ENCODE results near the gene CLIP2.
"Not testable (repeated sequence)": the region's sequence is repeated elsewhere in the genome, so short reads cannot be mapped to it uniquely, and the experiment has no call there.

CLIP2 gene

DNA sequence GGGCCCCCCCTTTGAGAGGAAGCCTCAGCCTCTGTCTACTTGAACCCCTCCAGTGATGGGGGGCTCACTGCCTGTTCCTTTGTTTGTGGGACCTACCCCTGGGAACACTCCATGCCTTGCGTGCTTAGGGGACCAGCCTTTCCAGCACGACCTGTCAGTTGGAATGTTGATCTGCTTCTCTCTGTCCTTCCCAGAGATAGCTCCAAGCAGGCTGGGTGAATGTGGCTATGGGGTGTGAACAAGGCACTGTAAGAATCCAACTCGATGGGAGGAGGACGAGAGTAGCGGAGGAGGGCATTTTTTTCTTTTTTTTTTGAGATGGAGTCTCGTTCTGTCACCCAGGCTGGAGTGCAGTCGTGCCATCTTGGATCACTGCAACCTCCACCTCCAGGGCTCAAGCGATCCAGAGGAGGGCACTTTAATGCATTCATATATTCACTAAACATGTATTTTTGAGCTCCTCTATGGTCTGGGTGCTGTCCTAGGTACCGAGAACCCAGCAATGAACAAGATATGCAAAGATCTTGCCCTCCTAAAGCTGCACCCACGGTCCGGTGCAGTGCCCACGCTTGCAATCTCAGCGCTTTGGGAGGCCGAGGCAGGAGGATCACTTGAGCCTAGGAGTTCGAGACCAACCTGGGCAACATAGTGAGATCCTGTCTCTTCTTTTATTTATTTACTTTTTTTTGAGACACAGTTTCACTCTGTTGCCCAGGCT, 8.5 kb downstream of the CLIP2 start:
- no peak for DNase-seq (ENCODE audit: low read depth)

DNA sequence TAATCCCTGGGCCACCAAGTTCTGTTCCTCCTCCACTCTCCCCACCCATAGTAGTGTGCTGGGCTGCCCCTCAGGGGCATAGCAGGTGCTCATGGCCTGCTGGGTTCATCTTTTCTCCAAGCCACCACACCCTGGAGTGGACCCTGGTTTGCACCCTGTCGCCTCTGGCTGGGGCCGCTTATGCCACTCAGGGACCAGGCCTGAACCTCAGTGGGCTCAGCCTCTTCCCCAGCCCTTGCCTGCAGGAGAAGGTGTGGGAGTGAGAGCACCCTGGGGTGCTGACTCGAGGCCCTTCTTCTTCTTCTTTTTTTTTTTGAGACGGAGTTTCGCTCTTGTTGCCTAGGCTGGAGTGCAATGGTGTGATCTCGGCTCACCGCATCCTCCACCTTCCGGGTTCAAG, 10.2 kb downstream of the CLIP2 start:
- no peak for DNase-seq (ENCODE audit: low read depth)

DNA sequence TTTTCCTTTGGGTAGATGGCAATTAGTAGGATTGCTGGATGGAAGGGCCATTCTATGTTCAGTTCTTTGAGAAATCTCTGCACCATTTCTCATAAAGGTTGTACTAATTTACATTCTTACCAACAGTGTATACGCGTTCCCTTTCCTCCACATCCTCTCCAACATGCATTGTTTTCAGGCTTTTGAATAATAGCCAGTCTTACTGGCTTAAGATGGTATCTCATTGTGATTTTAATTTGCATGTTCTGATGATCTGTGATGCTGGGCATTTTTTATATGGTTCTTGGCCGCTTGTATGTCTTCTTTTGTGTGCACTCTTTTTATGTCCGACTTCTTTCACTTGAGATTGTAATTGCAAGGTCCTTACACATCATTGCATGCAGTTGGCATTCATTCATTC, 11.7 kb downstream of the CLIP2 start:
- no peak for DNase-seq (ENCODE audit: low read depth)

DNA sequence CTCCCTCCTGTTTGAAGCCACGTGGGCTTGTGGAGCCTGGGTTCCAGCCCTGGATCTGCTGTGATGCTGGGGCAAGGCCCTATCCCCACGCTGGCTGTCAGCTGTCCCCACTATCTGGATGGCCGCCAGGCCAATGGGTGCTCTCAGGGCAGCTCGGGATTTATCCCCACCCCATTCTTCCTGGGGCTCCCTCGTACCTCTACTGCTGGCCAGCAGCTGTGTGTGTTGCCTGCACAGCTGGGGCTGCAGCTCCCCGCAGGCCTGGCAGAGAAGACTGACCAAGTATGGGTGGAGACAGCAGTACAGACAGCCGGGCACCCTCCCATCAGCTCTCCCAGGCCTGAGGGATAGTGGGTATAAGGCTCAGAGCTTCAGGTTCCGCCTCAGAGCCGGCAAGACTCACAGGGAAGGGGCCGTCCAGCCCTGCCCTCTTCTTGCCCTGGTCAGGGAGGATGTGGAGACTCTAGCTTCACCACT, 13.6 kb downstream of the CLIP2 start:
- DNase-seq (ENCODE audit: low read depth), result no peak

DNA sequence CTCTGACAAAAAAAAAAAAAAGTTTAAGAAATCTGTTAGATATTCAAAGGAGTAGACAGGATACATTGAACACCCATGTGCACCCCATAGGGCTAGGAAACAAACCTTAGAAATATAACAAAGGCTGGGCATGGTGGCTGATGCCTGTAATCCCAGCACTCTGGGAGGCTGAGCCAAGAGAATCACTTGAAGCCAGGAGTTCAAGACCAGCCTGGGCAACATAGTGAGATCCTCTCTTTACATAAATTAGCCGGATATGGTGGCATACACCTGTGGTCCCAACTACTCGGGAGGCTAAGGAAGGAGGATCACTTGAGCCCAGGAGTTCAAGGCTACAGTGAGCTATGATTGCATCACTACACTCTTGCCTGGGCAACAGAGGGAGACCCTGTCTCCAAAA, 15.3 kb downstream of the CLIP2 start:
- no peak for DNase-seq (ENCODE audit: low read depth)

DNA sequence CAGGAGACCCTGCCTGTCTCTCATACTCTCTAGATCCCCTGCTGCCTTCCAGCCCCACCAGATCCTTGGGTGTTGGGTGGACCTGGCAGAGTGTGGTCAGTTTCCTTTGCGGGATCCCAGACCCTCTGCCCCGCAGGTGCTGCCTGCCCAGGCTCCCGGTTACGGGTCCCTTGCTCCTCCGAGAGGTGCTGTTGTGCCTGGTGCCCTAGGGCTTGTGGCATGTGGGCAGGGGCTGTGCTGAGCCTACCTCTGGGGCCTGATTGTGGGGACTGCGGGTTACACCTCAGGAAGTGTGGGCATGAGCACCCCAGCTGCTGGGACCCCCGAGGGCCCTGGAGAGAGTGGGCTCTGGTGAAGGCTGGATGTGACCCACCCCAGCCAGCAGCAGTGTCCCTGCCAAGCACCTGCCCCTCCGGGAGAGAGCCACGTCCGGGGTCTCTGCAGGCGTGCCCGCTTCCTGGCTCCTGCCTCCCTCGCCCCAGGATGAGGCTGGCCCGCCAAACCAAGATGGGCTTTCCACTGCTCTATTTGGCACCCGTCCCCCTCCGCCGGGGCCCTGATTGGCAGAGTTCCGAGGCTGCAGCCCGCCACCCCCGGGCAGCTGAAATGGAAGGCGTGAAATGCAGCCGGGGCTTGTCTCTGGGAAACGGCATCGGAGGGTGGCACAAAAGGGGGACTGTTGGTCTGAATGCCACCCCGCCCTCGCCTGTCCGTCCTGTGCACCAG, 17.0 kb downstream of the CLIP2 start:
- DNase-seq (ENCODE audit: low read depth), result no peak

DNA sequence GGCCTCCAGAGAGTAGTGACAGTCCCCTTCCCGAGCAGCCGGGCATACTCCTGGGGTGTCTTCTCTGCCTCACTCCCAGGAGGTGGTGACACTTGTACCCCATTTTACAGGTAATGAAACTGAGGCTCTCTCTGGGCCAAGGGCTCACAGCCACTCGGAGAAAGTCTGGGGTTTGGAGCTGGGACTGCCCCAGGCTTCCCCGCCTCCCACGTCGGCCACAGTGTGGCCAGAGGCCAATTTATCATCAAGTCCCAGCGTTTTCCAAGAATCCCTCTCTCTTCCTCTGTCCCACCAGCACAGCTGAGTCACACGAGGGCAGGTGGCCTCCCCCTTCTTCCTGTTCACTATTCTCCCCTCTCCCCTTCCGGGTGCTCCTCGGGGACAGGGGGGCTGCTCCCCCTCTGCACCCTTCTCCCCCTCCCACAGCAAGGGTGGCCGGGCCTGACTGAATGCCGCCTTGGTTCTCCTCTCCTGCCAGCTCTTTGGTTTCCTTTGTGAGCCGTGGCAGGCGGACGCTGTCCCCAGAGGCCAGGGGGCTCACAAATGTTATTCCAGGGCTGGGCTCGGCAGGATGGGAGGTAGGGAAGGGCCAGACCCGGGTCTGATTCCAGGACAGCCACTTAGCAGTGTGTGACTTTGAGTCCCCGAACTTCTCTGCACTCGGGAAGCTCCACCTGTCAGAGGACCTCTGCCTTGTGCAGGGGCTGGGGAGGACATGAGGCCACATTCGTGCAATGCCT, 17.7 kb downstream of the CLIP2 start:
- peak; percentile 53 for DNase-seq (ENCODE audit: low read depth)

DNA sequence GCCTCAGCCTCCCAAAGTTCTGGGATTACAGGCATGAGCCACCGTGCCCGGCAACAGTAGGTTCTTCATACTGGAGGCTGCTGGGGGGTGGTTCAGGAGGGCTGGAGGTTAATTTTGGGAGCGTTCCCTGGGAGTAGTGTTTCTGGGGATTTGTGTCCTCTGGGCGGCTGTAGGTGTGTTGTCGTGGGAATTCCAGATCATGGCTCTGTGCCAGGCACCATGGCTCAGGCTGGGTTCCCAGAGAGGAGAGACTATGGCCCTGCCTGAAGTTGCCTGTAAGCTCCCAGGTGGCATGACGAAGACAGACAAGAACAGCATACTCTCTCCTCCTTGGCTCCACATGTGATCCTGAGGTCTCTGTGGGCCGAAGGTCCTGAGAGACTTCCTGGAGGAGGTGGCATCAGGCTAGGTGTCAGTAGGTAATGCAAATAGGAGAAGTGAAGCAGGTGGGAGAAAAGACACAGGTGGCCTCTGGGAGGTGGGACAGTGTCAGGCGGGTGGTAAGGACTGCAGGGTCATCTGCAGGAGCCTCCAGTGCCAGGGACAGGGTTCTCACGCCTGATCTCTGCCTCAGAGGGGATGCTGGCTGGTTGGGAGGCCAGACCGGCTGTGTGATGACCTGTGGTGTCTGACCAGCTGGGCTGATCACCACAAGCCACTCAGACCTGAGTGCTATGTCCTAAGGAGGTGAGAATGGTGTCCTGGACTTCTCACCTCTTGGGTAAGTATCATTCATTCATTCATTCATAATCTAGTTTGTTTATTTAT, 18.7 kb downstream of the CLIP2 start:
- no peak for DNase-seq (ENCODE audit: low read depth)

DNA sequence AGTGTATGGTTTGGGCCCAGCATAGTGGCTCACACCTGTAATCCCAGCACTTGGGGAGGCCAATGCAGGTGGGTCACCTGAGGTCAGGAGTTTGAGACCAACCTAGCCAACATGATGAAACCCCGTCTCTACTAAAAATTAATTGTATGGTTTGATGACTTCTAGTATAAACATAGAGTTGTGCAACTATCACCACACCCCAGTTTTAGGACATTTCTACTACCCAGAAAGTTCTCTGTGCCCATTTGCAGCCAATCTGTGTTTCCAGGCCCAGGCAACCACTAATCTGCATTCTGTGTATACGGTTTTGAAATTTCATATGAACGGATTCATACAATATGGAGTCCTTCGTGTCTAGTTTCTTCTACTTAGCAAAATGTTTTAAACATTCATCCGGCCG, 20.0 kb downstream of the CLIP2 start:
- DNase-seq (ENCODE audit: low read depth), result no peak

DNA sequence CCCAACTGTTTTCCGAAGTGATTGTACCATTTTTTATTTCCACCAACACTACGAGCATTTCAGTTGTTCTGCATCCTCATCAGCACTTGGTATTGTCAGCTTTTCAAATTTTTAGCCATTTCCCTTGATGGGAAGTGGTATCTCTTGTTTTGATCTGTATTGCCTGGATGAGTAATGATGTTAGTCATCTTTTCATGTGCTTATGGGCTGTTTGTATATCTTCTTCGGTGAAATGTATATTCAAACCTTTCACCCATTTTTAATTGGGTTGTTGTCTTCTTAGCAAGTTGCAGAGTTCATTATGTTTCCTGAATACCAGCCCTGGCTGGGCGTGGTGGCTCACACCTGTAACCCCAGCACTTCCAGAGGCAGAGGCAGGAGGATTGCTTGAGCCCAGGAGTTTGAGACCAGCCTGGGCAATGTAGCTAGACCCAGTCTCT, 22.1 kb downstream of the CLIP2 start:
- DNase-seq (ENCODE audit: low read depth), result peak; percentile 64

DNA sequence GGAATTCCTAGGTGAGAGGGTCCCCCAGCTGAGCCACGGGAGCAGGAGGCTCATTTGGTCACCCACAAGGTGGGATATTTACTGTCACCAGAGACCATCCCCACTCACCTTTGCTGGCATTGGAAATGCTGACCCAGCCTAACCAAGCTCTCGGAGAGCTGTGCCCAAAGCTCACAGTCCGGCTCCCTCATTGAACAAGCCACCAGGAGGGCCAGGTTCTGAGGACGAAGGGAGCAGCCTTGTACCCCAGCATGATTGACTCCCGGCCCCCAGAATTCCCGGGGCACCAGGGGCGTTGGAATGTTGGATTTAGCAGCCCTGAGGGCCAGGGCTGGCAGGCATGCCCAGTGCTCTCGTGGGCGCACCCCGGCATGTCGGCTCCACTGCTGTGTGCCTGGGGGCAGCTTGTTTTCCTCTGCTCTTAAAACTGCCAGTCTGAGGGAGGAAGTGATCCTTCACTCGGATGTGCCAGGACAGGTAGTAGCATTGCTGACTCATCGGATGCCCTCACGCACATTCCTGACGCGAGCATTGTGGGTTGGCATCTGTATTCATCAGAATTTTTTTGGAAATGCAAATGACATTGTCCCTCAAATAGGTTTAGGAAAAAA, 23.3 kb downstream of the CLIP2 start:
- DNase-seq (ENCODE audit: low read depth), result no peak

DNA sequence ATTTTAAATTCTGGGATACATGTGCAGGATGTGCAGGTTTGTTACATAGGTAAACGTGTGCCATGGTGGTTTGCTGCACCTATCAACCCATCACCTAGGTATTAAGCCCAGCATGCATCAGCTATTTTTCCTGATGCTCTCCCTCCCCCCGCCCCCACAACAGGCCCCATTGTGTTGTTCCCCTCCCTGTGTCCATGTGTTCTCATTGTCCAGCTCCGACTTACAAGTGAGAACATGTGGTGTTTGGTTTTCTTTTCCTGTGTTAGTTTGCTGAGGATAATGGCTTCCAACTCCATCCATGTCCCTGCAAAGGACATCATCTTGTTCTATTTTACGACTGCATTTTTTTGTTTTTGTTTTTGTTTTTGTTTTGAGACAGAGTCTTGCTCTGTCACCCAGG, 26.7 kb downstream of the CLIP2 start:
- DNase-seq (ENCODE audit: low read depth), result not testable (repeated sequence)

DNA sequence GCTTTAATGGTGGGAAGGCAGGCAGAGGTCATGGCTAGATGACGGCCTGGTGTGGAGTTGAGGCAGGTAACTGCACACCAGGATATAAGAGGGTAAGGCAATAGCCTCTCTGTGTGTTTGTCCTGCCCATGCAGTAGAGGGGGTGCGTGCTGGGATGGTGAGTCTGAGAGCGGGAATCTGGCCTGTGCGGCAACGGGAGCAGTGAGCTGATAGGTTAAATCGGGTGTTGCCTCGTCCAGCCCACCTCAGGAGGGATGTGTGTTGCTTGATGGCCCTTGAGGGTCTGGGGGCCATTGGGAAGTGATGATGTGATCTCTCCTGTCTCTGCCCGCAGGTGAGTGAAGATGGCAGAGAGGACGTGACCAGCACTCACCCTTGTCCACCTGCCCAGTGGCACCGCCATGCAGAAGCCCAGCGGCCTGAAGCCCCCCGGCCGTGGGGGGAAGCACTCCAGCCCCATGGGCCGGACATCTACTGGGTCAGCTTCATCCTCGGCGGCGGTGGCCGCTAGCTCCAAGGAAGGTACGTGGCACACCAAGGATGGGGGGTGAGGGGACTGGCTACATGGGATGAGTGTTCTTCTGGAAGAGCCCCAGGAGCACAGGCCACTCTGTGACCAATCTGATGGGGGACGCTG, 28.1 kb downstream of the CLIP2 start:
- no peak for DNase-seq (ENCODE audit: low read depth)

DNA sequence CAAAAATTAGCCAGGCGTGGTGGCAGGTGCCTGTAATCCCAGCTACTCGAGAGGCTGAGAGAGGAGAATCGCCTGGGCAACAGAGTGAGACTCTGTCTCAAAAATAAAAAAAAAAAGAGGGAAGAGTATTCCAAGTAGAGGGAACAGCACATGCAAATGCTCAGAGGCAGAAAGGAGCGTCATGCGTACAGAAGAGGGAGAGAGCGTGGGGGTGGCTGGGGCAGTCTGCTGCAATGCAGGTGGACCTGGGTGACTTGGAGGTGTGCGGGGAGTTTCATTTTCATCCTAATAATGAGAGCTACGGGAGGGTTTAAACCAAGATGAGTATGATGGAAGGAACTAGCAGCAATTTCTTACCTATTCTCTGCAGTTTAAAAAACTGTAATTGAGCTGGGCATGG, 28.8 kb downstream of the CLIP2 start:
- no peak for DNase-seq (ENCODE audit: low read depth)

DNA sequence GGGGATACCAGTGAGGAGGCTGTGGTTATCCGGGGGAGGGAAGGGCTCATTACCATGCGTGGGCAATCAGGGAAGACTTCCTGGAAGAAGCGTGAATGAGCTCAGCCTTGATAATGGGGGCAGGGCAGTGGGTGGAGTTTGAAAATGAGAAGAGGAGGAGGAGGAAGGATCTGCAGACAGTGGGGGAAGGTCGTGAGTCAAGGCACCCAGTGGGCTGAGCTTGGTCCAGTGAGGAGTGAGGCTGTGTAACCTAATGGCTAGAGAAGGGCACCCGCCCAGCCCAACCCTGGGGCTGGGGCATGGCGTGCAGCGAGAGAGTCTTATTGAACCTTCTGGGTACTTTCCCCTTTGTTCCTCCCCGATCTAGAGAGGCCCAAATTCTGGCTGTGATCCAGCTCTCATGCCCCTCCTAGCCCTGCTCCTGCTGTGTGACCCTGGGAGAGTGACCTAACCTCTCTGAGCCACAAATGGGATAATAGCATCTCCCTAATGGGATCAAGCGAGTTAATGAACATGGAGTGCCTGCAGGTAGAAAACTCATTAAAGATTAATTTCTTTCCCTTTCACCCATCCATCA, 31.5 kb downstream of the CLIP2 start:
- DNase-seq (ENCODE audit: low read depth), result no peak

DNA sequence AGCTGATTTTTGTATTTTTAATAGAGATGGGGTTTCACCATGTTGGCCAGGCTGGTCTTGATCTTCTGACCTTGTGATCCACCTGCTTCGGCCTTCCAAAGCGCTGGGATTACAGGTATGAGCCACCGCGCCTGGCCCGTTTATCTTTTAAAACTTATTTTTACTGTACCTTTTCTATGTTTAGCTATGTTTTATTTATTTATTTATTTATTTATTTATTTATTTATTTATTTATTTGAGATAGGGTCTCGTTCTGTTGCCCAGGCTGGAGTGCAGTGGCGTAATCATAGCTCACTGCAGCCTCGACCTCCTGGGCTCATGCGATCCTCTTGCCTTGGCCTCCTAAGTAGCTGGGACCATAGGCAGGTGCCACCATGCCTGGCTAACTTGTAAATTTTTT, 33.7 kb downstream of the CLIP2 start:
- not testable (repeated sequence) for DNase-seq (ENCODE audit: low read depth)

DNA sequence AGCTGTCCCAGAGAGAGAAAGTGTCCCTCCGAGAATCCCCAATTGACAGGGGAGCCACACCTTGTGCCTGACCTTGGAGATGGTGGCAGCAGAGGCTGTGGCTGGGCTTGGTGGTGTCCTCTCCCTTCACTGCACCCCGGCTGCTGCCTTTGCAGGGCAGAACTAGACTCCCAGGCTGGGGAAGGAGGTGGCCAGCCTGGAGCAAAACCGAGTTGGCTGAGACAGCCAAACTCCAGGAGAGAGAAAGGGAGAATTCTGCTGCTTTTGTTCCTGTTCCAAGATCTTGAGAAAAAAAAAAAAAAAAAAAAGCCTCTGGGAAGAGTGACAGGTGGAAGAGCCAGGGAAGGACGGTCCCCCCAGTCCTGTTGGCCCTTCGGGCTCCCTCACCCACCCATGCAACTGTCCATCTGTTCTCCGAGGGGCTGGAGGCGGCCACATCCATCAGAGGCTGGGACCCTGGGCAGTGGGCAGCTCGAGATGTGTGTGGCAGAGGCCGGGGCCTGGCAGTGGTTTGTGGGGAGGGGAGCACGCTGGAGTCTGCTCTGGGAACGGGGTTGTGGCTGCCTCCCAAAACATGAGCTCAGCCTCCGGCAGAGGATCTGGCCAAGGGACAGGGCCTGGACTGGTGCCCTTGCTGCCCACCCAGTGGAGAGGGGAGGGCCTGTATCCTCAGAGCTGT, 35.5 kb downstream of the CLIP2 start:
- DNase-seq (ENCODE audit: low read depth), result no peak

DNA sequence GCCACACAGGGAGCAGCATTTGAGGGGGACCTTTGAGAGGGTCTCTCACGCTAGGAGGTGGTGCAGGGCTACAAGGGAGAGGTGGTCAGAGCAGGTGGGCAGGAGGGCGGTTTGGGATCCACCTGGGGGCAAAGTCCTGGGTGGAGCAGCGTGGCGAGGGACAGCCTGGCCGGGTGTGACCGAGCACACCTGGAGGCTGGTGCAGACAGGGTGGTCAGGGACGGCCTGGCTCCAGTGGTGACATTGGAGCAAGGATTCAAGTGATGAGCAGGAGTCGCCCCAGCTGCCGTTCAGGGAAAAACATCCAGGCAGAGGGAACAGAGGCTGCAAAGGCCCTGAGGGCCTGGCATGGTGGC, 36.0 kb downstream of the CLIP2 start:
- no peak for DNase-seq (ENCODE audit: low read depth)

DNA sequence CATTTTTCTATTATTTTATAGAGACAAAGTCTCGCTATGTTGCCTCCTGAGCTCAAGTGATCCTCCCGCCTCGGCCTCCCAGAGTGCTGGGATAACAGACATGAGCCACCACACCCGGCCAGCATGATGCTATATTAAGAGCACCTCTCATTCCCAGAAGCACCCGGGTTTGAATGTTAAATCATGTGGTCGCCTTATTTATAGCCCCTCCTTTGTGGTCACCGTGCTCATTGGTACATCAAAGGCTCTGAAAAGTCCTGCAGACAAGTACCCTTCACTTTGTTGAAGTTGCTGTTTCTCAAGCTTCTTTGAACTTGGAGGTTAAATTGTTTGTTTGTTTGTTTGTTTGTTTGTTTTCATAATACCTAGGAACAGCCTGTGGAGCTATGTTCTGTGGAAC, 40.0 kb downstream of the CLIP2 start:
- no peak for DNase-seq (ENCODE audit: low read depth)
